Right renal pelvis (tissue), 4 donors: ENCODE results near the gene MKRN1. TPM values are rescaled to one million over a fixed set of nuclear protein-coding genes. Genes with fewer than 3 reads are reported as not detected.
"Not testable (repeated sequence)": the region's sequence is repeated elsewhere in the genome, so short reads cannot be mapped to it uniquely, and the experiment has no call there.

Source experiments
- DNase-seq, 4 donors: peaks; one replicate each; pipeline ENCODE4 v3.0.0-alpha.2; 2013; ENCODE audit warnings: low read depth in 4 of 4, low spot score in 3 of 4, missing footprints in 1 of 4
- polyA plus RNA-seq, 4 donors: library from polyadenylated mRNA; unstranded; fragments of 120-200 nt; gene quantifications; one replicate each; pipeline ENCODE4 v1.2.1, GENCODE V29; 2013; ENCODE audit not compliant: insufficient read length in 4 of 4

MKRN1 gene
- polyA plus RNA-seq, 4 donors: 110 to 123 (median 113) TPM

DNA sequence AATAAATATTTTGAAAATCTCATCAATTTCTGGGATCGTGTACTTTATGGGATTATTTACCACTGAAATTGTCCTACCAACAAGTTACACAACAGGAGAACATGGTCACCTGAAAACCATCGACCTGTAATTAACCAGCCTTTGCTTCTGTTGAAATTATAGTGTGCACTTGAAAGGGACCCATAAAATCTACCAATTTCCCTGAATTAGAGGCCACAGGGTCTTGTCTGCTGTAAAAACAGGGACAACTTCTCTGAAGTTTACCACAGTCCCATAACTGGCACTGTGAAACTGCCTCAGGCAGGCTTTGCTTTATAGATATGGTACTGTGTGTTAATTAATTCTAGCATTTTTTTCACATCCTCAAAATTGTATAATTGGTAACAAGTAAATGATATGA is 37.8 kb downstream of the MKRN1 start:
- no peak for DNase-seq

DNA sequence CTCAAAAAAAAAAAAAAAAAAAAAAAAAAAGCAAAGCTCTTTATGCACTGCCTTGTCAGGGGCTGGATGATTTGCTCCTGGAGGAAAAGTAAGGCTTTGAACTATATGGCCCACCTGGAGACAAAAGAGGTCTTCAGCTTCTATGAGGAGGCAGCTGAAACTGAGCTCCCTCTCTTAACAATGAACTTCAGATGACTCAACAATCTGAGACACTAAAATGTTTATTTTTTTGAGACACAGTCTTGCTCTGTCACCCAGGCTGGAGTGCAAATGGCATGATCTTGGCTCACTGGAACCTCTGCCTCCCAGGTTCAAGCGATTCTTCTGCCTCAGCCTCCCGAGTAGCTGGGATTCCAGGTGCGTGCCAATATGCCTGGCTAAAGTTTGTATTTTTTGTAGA is 38.7 kb downstream of the MKRN1 start:
- DNase-seq: no peak

DNA sequence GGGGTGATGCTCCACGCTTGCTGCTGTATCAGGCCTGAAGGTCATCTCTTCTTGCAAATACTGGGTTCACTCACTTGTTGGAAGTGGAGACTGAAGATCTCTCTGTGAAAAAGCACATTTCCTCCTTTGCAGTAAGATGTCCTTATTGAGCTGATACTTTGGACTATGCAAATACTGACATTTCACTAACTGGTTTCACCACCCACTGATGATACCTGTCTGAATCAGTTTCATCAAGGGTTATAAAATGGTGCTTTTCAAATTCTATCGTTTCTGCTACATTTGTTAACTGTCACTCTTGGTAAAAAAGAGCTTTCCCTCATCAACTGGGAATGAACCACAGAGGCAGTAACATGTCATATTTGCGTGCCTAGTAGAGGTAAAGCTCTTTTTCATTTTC is 39.9 kb downstream of the MKRN1 start:
- DNase-seq: no peak

DNA sequence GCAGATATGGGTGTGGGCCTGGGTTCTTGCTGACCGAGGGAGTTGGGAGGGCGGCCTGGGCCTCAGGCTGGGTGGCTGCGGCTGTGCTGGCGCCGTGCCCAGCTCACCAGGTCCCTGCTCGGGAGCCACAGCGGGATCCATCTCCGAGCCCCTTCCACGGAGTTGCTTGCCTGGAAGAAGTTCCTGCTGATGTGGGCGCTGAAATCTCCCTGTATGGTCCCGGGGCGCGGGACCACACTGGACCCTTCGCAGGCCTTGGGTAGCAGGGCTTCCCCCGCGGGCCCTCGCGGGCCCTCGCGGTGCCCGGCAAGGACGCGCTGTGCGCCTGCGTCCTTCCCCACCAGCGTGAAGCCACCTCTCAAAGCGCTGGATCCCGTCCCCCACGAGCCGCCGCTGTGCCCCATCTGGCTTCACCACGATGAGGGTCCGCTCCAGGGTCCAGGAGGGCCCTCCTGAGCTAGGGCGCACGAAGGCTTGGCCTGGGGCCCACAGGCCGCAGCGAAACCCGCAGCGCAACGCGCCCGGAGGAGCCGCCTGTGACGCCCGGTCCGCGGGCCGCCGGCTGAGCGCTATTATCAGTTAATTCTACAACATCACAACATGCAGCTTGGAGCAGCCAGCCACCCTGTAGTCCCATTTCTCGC is 43.9 kb downstream of the MKRN1 start:
- DNase-seq: no peak

DNA sequence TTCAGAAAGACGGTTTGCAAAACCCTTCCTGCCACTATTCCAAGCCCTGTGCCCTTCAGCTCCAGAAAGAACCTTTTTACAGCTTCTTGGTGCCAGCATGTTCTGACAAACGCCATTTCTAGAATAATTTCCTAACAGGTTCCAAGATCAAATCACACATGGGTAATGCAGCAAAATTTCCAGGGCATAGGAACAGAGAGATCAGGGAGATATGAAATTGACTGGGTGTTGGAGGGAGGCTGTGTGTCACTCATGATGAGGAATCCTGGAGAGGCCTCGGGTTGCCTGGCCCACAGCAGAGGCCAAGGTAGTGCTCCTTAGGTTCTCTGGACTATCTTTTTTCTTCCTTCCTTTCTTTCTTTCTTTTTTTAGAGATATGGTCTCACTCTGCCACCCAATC is 45.9 kb downstream of the MKRN1 start:
- no peak for DNase-seq

DNA sequence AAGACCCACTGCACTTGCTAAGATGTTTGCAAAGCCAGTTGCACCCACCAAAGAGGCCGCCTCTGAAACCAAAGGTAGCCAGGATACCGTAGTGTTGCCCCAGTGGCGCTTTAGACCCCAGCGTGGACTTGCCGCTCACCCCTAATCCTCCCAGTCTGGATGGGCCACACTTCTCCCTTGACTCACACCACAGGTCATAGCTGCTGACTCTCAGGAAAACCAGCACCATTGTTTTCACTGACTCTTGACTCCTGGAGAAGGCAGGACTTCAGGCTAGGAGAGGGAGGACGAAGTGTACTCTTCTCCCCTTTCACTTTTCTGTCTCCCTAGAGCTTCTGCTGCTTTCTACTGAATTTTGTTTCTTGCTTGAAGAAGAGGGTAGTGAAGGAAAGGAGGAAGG is 53.2 kb downstream of the MKRN1 start:
- DNase-seq: no peak

DNA sequence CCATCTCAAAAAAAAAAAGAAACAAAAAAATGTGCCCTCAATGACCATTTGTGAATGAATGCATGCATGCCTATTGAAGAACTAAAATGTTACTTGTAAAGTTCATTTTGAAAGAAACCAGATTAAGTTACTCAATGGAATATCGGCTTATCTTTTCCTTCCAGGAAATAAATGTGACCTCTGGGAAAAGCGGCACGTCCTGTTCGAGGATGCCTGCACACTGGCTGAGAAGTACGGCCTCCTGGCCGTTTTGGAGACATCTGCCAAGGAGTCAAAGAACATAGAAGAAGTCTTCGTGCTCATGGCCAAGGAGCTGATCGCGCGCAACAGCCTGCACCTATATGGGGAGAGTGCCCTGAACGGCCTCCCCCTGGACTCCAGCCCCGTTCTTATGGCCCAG is 53.6 kb downstream of the MKRN1 start:
- no peak for DNase-seq

DNA sequence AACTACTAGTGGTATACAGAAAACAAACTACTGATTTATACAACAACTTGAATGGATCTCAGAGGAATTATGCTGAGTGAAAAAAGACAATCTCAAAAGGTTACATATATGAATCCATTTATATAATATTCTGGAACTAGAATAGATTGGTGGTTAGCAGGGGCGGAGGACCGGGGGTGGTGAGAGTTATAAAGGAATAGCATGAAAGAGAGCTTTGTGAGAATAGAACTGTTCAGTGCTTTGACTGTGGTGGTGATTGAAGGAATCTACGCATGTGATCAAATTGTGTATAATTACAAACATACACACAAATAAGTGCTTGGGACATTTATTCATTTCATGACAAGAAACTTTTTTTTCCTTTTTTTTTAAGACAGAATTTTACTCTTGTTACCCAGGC is 55.8 kb downstream of the MKRN1 start:
- DNase-seq: no peak

DNA sequence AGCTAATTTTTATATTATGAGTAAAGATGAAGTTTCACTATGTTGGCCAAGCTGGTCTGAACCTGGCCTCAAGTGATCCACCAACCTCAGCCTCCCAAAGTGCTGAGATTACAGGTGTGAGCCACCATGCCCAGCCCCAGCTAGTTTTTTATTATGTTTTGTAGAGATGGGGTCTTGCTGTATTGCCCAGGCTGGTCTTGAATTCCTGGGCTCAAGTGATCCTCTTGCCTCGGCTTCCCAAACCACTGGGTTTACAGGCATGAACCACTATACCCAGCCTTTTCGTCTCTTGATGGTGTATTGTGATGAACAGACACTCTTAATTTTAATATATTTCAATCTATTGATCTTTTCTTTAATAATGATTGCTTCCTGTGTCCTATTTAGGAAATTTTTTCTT is 57.8 kb downstream of the MKRN1 start:
- DNase-seq: no peak

DNA sequence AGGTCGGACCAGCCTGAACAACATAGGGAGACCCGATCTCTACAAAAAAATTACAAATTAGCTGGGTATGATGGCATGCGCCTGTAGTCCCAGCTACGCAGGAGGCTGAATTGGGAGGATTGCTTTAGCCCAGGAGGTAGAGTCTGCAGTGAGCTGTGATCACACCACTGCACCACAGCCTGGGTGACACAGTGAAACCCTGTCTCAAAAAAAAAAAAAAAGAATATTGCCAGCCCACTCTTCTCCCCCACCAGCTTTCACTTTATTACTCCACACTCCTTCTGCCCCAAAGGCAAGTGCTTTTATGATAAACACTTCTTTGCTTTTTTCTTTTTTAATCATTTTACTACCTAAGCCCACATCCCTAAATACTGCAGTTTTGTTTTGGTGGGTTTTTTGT is 60.7 kb downstream of the MKRN1 start:
- no peak for DNase-seq

DNA sequence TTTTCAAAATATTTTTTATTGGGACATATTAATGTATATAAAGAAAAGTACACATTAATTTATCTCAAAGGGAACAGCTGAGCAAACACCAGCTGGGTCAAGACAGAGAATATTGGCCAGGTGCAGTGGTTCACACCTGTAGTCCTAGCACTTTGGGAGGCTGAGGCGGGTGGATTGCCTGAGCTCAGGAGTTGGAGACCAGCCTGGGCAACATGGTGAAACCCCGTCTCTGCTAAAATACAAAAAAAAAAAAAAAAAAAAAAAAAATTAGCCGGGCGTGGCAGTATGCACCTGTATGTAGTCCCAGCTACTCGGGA is 61.2 kb downstream of the MKRN1 start:
- DNase-seq: not testable (repeated sequence)

DNA sequence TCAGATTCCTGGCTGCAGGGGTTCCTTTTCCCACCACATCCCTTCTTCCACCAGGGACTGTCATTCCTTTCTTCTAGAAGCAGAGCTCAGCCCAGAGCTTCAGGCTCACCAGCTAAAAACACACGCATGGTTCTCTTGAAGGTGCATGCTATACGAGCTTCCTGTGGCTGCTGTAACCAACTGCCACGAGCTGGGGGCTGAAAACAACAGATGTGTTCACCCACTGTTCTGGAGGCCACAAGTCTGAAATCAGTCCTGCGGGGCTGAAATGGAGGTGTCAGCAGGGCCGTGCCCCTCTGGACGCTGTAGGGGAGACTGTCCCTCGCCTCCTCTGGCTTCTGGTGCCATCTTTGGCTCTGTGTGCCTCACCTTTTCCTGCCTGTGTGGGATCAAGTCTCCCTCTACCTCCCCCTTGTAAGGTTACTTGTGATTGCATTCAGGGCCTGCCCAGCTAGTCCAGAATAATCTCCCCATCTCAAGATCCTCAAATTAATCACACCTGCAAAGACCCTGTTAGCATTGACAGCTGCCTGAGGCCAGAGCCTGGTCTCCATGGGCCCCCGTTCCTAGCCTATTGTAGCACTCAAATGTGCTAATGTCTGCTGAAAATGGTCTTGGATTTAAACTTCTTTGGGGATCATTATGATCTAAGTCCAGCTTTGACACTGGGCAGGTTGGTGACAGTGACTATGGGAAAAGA is 61.7 kb downstream of the MKRN1 start:
- DNase-seq: no peak

DNA sequence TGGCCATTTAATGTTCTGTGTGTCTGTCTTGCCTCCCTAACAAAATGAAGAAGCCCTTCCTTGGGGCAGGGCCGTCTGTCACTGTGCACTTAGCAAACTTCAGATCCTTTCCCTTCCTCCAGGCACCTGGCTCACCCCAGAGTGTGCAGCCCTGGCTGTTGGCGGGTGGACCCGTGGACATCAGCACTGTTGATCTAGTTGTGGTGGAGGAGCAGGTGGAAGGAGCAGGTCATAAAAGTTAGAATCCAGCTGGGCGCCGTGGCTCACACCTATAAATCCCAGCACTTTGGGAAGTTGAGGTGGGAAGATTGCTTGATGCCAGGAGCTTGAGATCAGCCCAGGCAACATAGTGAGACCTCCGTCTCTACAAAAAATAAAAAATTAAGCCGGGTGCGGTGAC is 62.7 kb downstream of the MKRN1 start:
- no peak for DNase-seq

DNA sequence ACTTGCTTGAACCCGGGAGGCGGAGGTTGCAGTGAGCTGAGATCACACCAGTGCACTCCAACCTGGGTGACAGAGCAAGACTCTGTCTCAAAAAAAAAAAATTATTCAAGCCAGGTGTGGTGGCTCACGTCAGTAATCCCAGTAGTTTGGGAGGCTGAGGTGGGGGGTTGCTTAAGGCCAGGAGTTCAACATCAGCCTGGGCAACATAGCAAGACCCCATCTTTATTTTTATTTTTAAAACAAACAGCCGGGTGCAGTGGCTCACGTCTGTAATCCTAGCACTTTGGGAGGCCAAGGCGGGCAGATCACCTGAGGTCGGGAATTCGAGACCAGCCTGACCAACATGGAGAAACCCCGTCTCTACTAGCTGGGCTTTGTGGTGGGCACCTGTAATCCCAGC is 63.5 kb downstream of the MKRN1 start:
- DNase-seq: not testable (repeated sequence)

DNA sequence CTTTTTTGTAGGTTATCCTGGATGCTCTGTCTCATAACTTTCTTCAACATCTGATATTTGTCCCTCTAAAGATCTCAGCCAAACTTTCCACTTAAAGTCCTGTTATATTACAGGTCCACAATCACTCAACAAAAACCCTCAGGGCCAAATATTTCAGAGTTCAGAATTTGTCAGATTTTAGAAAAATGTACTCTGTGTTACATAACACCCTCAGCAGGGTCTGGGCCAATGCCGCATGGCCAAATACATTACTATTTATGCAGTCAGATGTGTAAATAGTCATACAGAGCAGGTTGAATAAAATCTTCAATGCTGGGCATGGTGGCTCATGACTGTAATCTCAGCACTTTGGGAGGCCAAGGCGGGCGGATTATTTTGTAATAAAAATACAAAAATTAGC is 63.9 kb downstream of the MKRN1 start:
- DNase-seq: no peak

DNA sequence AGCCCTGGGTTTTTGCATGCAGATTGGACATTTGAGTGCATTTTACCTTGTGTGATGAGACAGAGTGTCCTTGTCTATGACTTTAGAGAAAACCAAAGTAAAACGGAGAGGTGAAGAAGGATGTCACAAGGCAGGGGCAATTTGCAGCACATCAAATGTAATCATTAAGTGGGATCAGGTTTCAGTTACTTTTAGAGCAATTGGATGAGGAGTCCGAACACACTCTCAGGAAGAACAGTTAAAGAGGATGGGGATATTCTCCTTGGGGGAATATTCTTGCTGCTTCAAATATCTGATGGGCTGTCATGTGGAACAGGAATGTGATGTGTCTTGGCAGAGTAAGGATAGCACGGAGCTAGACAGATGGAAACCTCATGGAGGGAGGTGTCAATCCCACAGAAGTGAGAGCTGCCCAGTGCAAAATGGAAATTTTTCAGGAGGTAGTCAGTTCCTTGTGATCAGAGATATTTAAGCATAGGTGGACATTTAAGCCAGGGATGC is 74.7 kb downstream of the MKRN1 start:
- no peak for DNase-seq

DNA sequence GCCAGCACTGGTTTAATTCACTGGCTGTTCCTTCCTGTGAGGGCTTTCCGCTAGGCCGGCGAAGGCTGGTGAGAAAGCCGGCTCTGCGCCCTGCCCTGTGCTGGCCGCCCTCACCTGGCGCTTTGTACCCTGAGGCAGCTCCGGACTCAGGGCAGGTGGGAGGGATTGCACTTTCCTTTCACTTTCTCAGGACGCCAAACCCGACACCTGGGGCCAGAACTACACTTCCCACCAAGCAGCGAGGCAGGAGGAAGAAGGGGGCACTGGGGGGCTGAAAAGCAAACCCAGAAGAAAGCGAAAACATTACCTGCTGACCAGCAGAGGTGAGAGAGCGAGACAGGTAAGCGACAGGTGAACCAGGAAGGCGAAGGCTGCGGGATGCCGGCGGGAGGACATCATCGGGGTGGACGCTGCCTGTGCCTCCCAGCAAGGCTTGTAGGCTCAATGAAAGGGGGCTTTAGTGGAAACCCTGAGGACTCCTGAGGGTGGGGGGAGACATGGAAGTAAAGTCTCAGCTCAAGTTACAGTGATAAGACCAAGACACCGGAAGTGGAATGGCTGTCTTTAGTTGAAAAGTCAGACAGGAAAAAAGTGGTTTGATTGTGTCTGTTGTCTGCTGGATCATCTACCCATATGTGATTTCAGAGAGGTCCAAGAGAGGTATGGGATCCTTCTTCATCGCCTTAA is 75.3 kb downstream of the MKRN1 start, which contains the start of gene RAB19:
RAB19 (plus strand) TSS at position 181 of the 687 bp plus-strand sequence. CDS start 3,589 bp downstream, outside the sequence.
- DNase-seq: no peak

Other genes starting within 250 kb of the MKRN1 start
- 10 to 100 TPM; 51.9 to 63.8 (median 57.2) TPM for gene SLC37A3, start 81.0 kb downstream of the MKRN1 start, polyA plus RNA-seq
- gene RAB19, start 75.4 kb downstream of the MKRN1 start, polyA plus RNA-seq: 1 to 10 TPM; 1.6 to 3.1 (median 2.1) TPM
- 10 to 100 TPM; 38.3 to 42.6 (median 40.2) TPM for gene DENND2A, start 161.3 kb upstream of the MKRN1 start, polyA plus RNA-seq
- 10 to 100 TPM; 23.9 to 26.9 (median 24.8) TPM for gene ADCK2, start 193.4 kb upstream of the MKRN1 start, polyA plus RNA-seq
- gene NDUFB2, start 217.2 kb upstream of the MKRN1 start, polyA plus RNA-seq: 100 to 1,000 TPM; 163 to 222 (median 182) TPM